H9 (cell line): ENCODE measurements around the gene CRISPLD2. TPM values are rescaled to one million over a fixed set of nuclear protein-coding genes. Genes with fewer than 3 reads are reported as not detected.
A peak's percentile ranks its signal among the peaks of the same experiment; 100 is the strongest.

Source experiments
- DNase-seq: peaks from one replicate; pipeline ENCODE4 v3.0.0-alpha.2; 2017
- H2AFZ ChIP-seq: one replicate; pipeline ENCODE4 v1.6.1; 2013; ENCODE audit warnings: mild to moderate bottlenecking, low read length, control low read depth, moderate library complexity
- H2AK5ac ChIP-seq: 2 replicates; pipeline ENCODE4 v1.6.1; 2013; ENCODE audit warnings: low read length, control low read depth, mixed read lengths; ENCODE audit not compliant: insufficient read length
- H2BK120ac ChIP-seq: one replicate; pipeline ENCODE4 v1.6.1; 2013; ENCODE audit warnings: low read depth, mild to moderate bottlenecking, low read length, control low read depth, inconsistent platforms; ENCODE audit not compliant: poor library complexity, severe bottlenecking
- H2BK12ac ChIP-seq: 2 replicates; pipeline ENCODE4 v1.6.1; 2013; ENCODE audit warnings: low read length, control low read depth, mixed read lengths, low read depth; ENCODE audit not compliant: insufficient read length
- H2BK15ac ChIP-seq: 2 replicates; pipeline ENCODE4 v1.6.1; 2013; ENCODE audit warnings: low read depth, low read length, control low read depth
- H2BK20ac ChIP-seq: one replicate; pipeline ENCODE4 v1.6.1; 2013; ENCODE audit warnings: low read depth, mild to moderate bottlenecking, low read length, control low read depth, inconsistent platforms; ENCODE audit not compliant: poor library complexity, severe bottlenecking
- H2BK5ac ChIP-seq: 2 replicates; pipeline ENCODE4 v1.6.1; 2013; ENCODE audit warnings: low read length, control low read depth, mixed read lengths; ENCODE audit not compliant: insufficient read length
- H3K14ac ChIP-seq: 2 replicates; pipeline ENCODE4 v1.6.1; 2013; ENCODE audit warnings: low read length, control low read depth; ENCODE audit not compliant: insufficient read depth
- H3K18ac ChIP-seq: 2 replicates; pipeline ENCODE4 v1.6.1; 2013; ENCODE audit warnings: low read depth, mild to moderate bottlenecking, mixed read lengths, low read length, control low read depth; ENCODE audit not compliant: insufficient read length
- H3K23ac ChIP-seq: 2 replicates; pipeline ENCODE4 v1.6.1; 2013; ENCODE audit warnings: low read length, control low read depth, mixed read lengths, low read depth; ENCODE audit not compliant: insufficient read length
- H3K23me2 ChIP-seq: 2 replicates; pipeline ENCODE4 v1.6.1; 2013; ENCODE audit warnings: low read depth, mild to moderate bottlenecking, mixed read lengths, low read length, control low read depth; ENCODE audit not compliant: insufficient read length, poor library complexity, severe bottlenecking
- H3K27ac ChIP-seq: 2 replicates; pipeline ENCODE4 v1.5.1; 2013; ENCODE audit warnings: low read length, control low read depth, mixed read lengths, low read depth; ENCODE audit not compliant: insufficient read length
- H3K27me3 ChIP-seq: 2 replicates; pipeline ENCODE4 v1.6.1; 2013; ENCODE audit warnings: low read length, control low read depth, inconsistent platforms; ENCODE audit not compliant: insufficient read depth
- H3K4ac ChIP-seq: 2 replicates; pipeline ENCODE4 v1.6.1; 2013; ENCODE audit warnings: low read depth, mild to moderate bottlenecking, control low read depth, inconsistent platforms, low read length, moderate library complexity
- H3K4me1 ChIP-seq: 2 replicates; pipeline ENCODE4 v1.6.1; 2013; ENCODE audit warnings: low read length, control low read depth, inconsistent platforms; ENCODE audit not compliant: insufficient read depth
- H3K4me2 ChIP-seq: 2 replicates; pipeline ENCODE4 v1.6.1; 2013; ENCODE audit warnings: low read length, control low read depth, mixed read lengths; ENCODE audit not compliant: insufficient read length, insufficient read depth
- H3K56ac ChIP-seq: 2 replicates; pipeline ENCODE4 v1.6.1; 2013; ENCODE audit warnings: low read depth, mild to moderate bottlenecking, mixed read lengths, low read length, control low read depth; ENCODE audit not compliant: insufficient read length
- H3K79me1 ChIP-seq: 2 replicates; pipeline ENCODE4 v1.6.1; 2013; ENCODE audit warnings: low read depth, mild to moderate bottlenecking, moderate library complexity, low read length, control low read depth, inconsistent platforms; ENCODE audit not compliant: insufficient read depth, poor library complexity, severe bottlenecking
- H3K79me2 ChIP-seq: 2 replicates; pipeline ENCODE4 v1.6.1; 2013; ENCODE audit warnings: low read length, control low read depth, inconsistent platforms; ENCODE audit not compliant: insufficient read depth
- H3K9ac ChIP-seq: 2 replicates; pipeline ENCODE4 v1.6.1; 2013; ENCODE audit warnings: low read length, control low read depth, mixed read lengths; ENCODE audit not compliant: insufficient read length; ENCODE audit errors: extremely low read depth
- H3K9me3 ChIP-seq: one replicate; pipeline ENCODE4 v1.6.1; 2013; ENCODE audit warnings: low read depth, low read length, inconsistent platforms; ENCODE audit not compliant: control insufficient read depth
- H3T11ph ChIP-seq: one replicate; pipeline ENCODE4 v1.6.1; 2013; ENCODE audit warnings: mild to moderate bottlenecking, low read length, control low read depth, inconsistent platforms
- H4K20me1 ChIP-seq: one replicate; pipeline ENCODE4 v1.6.1; 2013; ENCODE audit not compliant: control insufficient read depth, insufficient read length, insufficient read depth
- H4K5ac ChIP-seq: 2 replicates; pipeline ENCODE4 v1.6.1; 2013; ENCODE audit warnings: low read depth, mild to moderate bottlenecking, mixed read lengths, low read length, control low read depth; ENCODE audit not compliant: insufficient read length
- H4K8ac ChIP-seq: replicated peaks from 2 replicates; pipeline ENCODE4 v1.6.1; 2013; ENCODE audit warnings: low read length, control low read depth, mixed read lengths, low read depth; ENCODE audit not compliant: insufficient read length
- H4K91ac ChIP-seq: 2 replicates; pipeline ENCODE4 v1.6.1; 2013; ENCODE audit warnings: low read depth, mild to moderate bottlenecking, moderate library complexity, mixed read lengths, low read length, control low read depth; ENCODE audit not compliant: insufficient read length
- H3K27ac Mint-ChIP-seq, 3 experiments: 2 replicates in 2 of 3; 3 replicates in 1 of 3; pipeline ENCODE4 v1.8.0; 2020 to 2021; ENCODE audit warnings: mixed read lengths in 3 of 3, mild to moderate bottlenecking in 1 of 3, moderate library complexity in 1 of 3
- H3K27me3 Mint-ChIP-seq: 2 replicates; pipeline ENCODE4 v1.8.0; 2021; ENCODE audit warnings: low read depth, mild to moderate bottlenecking, moderate library complexity, mixed read lengths
- H3K36me3 Mint-ChIP-seq, 3 experiments: 2 replicates in 2 of 3; 3 replicates in 1 of 3; pipeline ENCODE4 v1.8.0; 2020 to 2021; ENCODE audit warnings: low read depth in 3 of 3, mixed read lengths in 3 of 3; ENCODE audit not compliant: insufficient read depth in 1 of 3
- H3K4me1 Mint-ChIP-seq, 2 experiments: 2 replicates each; pipeline ENCODE4 v1.8.0; 2020; ENCODE audit warnings: mixed read lengths in 2 of 2
- H3K4me3 Mint-ChIP-seq, 2 experiments: 2 replicates in 1 of 2; 3 replicates in 1 of 2; pipeline ENCODE4 v1.8.0; 2020 to 2021; ENCODE audit warnings: mild to moderate bottlenecking in 2 of 2, mixed read lengths in 2 of 2, moderate library complexity in 1 of 2
- H3K9me3 Mint-ChIP-seq, 2 experiments: 2 replicates in 1 of 2; 3 replicates in 1 of 2; pipeline ENCODE4 v1.8.0; 2020; ENCODE audit warnings: mild to moderate bottlenecking in 2 of 2, mixed read lengths in 2 of 2, moderate library complexity in 1 of 2
- CTCF ChIP-seq: fragments of 200-600 bp; sonication (generic); conservative IDR thresholded peaks from 3 replicates; pipeline ENCODE4 v1.8.0; 2021; ENCODE audit warnings: antibody characterized with exemption, mild to moderate bottlenecking
- WGBS: extraction: QIAGEN DNeasy Blood & Tissue Kit; methylation state at CpG from one replicate; pipeline ENCODE4 v1.1.7; 2013; ENCODE audit warnings: missing lambda C conversion rate, low lambda C conversion rate, mixed read lengths; ENCODE audit not compliant: insufficient read length; ENCODE audit errors: extremely low coverage; 5-methylcytosine and 5-hydroxymethylcytosine counted together
- total RNA-seq: library from RNA; stranded (reverse); gene quantifications from 2 replicates; pipeline ENCODE4 v1.2.1, GENCODE V29; 2021

The CRISPLD2 gene
- total RNA-seq, 1 experiment from 2014 or later = 2.3 TPM

DNA sequence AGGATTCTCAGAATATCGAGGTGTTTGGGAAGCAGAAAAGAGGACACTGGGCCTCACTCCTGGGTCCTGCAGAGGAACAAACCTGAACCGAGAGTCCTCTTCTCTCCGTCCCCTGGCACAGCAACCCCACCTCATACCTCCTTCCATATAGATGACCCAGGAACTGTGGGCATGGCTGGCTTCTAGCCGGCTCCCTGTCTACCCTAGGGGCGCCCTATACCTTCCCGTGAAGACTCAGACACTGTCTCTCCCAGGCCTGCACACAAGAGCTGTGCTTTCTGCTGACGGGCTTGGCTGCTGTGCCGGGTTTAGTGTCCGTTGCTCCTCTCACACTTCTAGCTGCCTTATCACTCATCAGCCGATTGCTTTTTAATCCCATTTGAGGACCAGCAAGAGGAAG is 46.5 kb upstream of the CRISPLD2 start:
- Mint-ChIP-seq H3K4me1 (no peaks in the 10 kb centered on the region), H3K27me3 (no peaks in the 10 kb centered on the region), H3K27ac (no peak overlapping the region), H3K9me3 (no peaks in the 10 kb centered on the region; a peak in 1 of 5 replicates), H3K36me3 (peaks cover 59 to 93% (median 81%) of the 10 kb centered on the region in 3 experiments), H3K4me3 (no peak overlapping the region)
- Histone ChIP-seq H2BK5ac (no peak overlapping the region), H3K4me1 (no peaks in the 10 kb centered on the region), H3K56ac (no peak overlapping the region), H2BK12ac (no peak overlapping the region), H3K23me2 (no peaks in the 10 kb centered on the region), H2BK20ac (no peak overlapping the region), H3K9me3 (no peaks in the 10 kb centered on the region), H3K27me3 (no peaks in the 10 kb centered on the region), H3K23ac (no peak overlapping the region), H4K8ac (no peak overlapping the region), H4K20me1 (no peaks in the 10 kb centered on the region), H4K5ac (no peak overlapping the region), H2BK15ac (no peak overlapping the region), H4K91ac (no peak overlapping the region), H2AK5ac (no peak overlapping the region), H2AFZ (no peak overlapping the region), H2BK120ac (no peak overlapping the region), H3K79me1 (no peaks in the 10 kb centered on the region), H3K14ac (no peak overlapping the region), H3K18ac (no peak overlapping the region), H3K4me2 (no peak overlapping the region), H3T11ph (no peak overlapping the region), H3K79me2 (no peaks in the 10 kb centered on the region), H3K27ac (no peak overlapping the region), H3K9ac (no peak overlapping the region), H3K4ac (no peak overlapping the region)
- no CpG with 5 or more reads among the region's 10 CpGs for WGBS
- DNase-seq = no peak
- TF ChIP-seq CTCF = 0 out of 3 replicates have a peak, but pooled peaks have one; percentile 20
